Measurements from ENCODE around the gene TRIM29. TPM values are rescaled to one million over a fixed set of nuclear protein-coding genes. Genes with fewer than 3 reads are reported as not detected.

TRIM29 gene
- total and polyA plus RNA-seq, 2 of the 4 experiments (the other 2 are of a cell fraction): not detected

DNA sequence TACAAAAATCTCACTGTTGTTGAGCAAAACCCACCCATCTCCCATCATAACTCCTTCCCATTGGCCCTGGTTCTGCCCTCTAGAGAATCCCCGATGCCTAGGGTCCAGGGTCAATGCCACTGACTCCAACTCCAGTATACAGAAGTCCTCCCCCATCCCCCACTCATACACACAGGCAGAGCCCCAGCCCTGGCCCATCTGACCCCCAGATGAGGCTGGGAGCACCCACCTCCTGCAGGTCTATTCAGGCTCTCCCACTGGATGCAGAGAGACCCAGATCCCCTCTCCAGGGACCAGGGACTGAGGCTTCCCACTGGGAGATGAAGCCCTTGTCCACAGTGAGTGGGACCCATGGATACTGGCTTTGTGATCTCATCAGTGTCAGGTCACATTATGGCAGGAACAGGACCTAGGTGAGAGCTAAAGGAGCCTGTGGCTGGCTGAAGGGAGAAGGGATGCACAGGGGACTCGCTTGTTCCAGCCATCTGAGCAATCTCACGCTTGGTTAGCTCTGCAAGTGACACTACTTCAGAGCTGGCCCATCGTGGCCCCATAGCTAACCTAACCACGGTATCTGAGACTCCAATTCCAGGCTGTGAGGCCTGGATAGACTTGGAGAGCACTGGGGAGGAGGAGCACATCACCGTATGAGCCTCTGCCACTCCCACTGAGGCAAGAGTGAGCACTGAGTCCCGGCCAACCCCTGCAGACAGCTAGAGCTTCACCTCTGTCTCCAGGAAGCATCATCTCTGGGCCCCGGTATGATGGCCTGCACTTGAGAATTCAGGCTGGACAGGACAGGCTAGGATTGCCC lies 35.7 kb downstream of the TRIM29 start (continued):
- TF ChIP-seq, protein P1, sequence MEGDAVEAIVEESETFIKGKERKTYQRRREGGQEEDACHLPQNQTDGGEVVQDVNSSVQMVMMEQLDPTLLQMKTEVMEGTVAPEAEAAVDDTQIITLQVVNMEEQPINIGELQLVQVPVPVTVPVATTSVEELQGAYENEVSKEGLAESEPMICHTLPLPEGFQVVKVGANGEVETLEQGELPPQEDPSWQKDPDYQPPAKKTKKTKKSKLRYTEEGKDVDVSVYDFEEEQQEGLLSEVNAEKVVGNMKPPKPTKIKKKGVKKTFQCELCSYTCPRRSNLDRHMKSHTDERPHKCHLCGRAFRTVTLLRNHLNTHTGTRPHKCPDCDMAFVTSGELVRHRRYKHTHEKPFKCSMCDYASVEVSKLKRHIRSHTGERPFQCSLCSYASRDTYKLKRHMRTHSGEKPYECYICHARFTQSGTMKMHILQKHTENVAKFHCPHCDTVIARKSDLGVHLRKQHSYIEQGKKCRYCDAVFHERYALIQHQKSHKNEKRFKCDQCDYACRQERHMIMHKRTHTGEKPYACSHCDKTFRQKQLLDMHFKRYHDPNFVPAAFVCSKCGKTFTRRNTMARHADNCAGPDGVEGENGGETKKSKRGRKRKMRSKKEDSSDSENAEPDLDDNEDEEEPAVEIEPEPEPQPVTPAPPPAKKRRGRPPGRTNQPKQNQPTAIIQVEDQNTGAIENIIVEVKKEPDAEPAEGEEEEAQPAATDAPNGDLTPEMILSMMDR (conservative IDR thresholded peaks at IDR 0.05; ENCODE audit: low read depth, low read length): no peak

DNA sequence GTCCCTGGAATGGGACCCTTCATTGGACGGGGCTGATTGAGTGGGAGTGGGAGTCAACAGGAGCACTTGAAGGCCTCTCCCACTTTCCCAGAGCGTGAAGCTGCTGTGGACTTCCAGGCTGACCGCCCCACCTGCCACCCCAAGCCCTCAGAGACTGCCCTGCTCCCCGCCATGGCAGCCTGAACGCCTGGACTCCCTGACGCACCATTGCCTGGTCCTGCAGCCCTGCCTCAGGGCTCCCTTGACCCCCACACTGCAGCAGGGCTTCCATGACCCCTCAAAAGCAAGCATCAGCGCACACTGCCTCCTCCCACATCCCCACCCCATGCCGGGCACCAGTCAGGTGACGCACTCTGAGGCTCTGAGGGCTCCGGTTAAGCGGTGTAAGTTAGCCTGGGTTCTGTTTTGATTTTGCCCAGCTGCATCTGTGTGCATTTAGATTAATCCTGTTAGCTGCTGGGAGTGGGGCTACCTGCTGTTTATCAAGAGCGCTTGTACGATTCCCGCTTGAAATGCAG lies 39.4 kb downstream of the TRIM29 start:
- H2BK120ac ChIP-seq (ENCODE audit: low read depth, low read length): no peak overlapping the region
- H4K91ac ChIP-seq (ENCODE audit: insufficient read depth, low read depth, low read length): no peak overlapping the region
- H3K14ac ChIP-seq (replicated peaks; ENCODE audit: low read depth, low read length): no peak overlapping the region
- dilution Hi-C loops (cut with HindIII; ENCODE audit: low sequenced_read_pairs, unreplicated experiment): no loop called here
- H3K4me3 ChIP-seq (ENCODE audit: insufficient read depth, low read depth, low read length): no peak overlapping the region
- H2BK5ac ChIP-seq (ENCODE audit: low read depth, low read length, poor library complexity, severe bottlenecking): no peak overlapping the region
- no peaks in the 10 kb centered on the region for H3K36me3 ChIP-seq (ENCODE audit: control insufficient read depth, insufficient read depth, low read length)
- H2BK15ac ChIP-seq (ENCODE audit: low read depth, low read length): no peak overlapping the region
- H2AFZ ChIP-seq (replicated peaks; ENCODE audit: low read length, poor library complexity): no peak overlapping the region
- H3K4me1 ChIP-seq (ENCODE audit: control insufficient read depth, insufficient read depth, low read length): no peaks in the 10 kb centered on the region
- no peak overlapping the region for H3K18ac ChIP-seq (ENCODE audit: low read depth, low read length)
- 90% methylated on average over 2 of the region's 14 CpGs; no CpG with 5 or more reads in 1 of the 2 experiments for WGBS, 2 experiments (ENCODE audit: extremely low coverage in 2 of 2, insufficient read length in 1 of 2)
- no peaks in the 10 kb centered on the region for H3K9me3 ChIP-seq (ENCODE audit: control insufficient read depth, insufficient read depth, low read length)
- no peak overlapping the region for H2BK20ac ChIP-seq (ENCODE audit: low read depth, low read length)
- no peak for DNase-seq
- no peak overlapping the region for H4K5ac ChIP-seq (ENCODE audit: low read depth, low read length)
- no peak overlapping the region for H2AK9ac ChIP-seq (replicated peaks; ENCODE audit: low read depth, low read length, poor library complexity)
- POLR2A ChIA-PET (ENCODE audit: unreplicated experiment): no interaction called here
- H3K9ac ChIP-seq (ENCODE audit: low read depth, low read length): no peak overlapping the region
- no peaks in the 10 kb centered on the region for H4K20me1 ChIP-seq (ENCODE audit: insufficient read depth, low read length)
- no peak overlapping the region for H3K56ac ChIP-seq (ENCODE audit: extremely low read depth, insufficient read depth, low read length)
- TF ChIP-seq RAD21 (IDR thresholded peaks at IDR 0.05; ENCODE audit: low read length) (no peak), POLR2A (IDR thresholded peaks at IDR 0.05; ENCODE audit: low read depth, low read length) (no peak), BHLHE40 (IDR thresholded peaks at IDR 0.05; ENCODE audit: low read depth, low read length) (no peak), MAFK (IDR thresholded peaks at IDR 0.05; ENCODE audit: low read depth, low read length) (no peak), NFE2L2 (IDR thresholded peaks at IDR 0.05; ENCODE audit: low read depth, low read length) (no peak)
- TF ChIP-seq, protein P2, sequence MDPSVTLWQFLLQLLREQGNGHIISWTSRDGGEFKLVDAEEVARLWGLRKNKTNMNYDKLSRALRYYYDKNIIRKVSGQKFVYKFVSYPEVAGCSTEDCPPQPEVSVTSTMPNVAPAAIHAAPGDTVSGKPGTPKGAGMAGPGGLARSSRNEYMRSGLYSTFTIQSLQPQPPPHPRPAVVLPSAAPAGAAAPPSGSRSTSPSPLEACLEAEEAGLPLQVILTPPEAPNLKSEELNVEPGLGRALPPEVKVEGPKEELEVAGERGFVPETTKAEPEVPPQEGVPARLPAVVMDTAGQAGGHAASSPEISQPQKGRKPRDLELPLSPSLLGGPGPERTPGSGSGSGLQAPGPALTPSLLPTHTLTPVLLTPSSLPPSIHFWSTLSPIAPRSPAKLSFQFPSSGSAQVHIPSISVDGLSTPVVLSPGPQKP (IDR thresholded peaks at IDR 0.05; ENCODE audit: borderline replicate concordance, low read depth, low read length): no peak
- peaks cover 48% of the 10 kb centered on the region for H3K27me3 ChIP-seq (ENCODE audit: control insufficient read depth, insufficient read depth, low read length)
- no peak overlapping the region for H3K23ac ChIP-seq (ENCODE audit: low read depth, low read length)
- no peak overlapping the region for H3K4me2 ChIP-seq (ENCODE audit: low read depth, low read length)
- no peak overlapping the region for H2AK5ac ChIP-seq (ENCODE audit: low read depth, low read length)
- no peak overlapping the region for H3K27ac ChIP-seq (ENCODE audit: insufficient read depth, low read length)
- no TSS peak for BruUV-seq (replicated peaks)
- intact Hi-C loops (cut with micrococcal nuclease): no loop called here
- CTCF ChIA-PET: interaction anchor here (2.0 kb wide), 1 partner anchor 10 kb away, joined by 7 read pairs; no protein-coding TSS in a partner anchor
- H4K8ac ChIP-seq (ENCODE audit: low read depth in 2 of 2, low read length in 2 of 2): no peak overlapping the region
- in situ Hi-C loops (cut with MboI; ENCODE audit: low sequenced_read_pairs): no loop called here
- no peak overlapping the region for H3K4ac ChIP-seq (ENCODE audit: low read depth, low read length)
- H3K9me1 ChIP-seq (ENCODE audit: insufficient read depth, low read length): no peaks in the 10 kb centered on the region
- ATAC-seq (ENCODE audit: low read depth): no peak
- no peaks in the 10 kb centered on the region for H3K79me1 ChIP-seq (ENCODE audit: low read depth in 1 of 2, low read length in 2 of 2)

All from IMR-90 (cell line).